Fibroblast of mammary gland (primary cell): ENCODE measurements around the gene HRK.

Experiments used
- DNase-seq: peaks from one replicate; pipeline ENCODE4 v3.0.0-alpha.2; 2010; ENCODE audit warnings: low read depth
- H3K4me3 ChIP-seq: 2 replicates; pipeline ENCODE4 v1.5.1; 2011; ENCODE audit warnings: low read depth, mild to moderate bottlenecking, low read length, moderate library complexity; ENCODE audit not compliant: control insufficient read depth
- CTCF ChIP-seq: conservative IDR thresholded peaks from 2 replicates; pipeline ENCODE4 v1.5.1; 2011; ENCODE audit warnings: low read depth, low read length, inconsistent platforms; ENCODE audit not compliant: control insufficient read depth, insufficient read depth

Gene HRK

GRCh38 chr12:116852303-116852702 is 28.9 kb downstream of the HRK start:
- DNase-seq, result no peak
- no peak overlapping the region for H3K4me3 ChIP-seq
- TF ChIP-seq CTCF, result no peak

GRCh38 chr12:116849216-116849615 is 32.0 kb downstream of the HRK start:
- no peak for TF ChIP-seq CTCF
- no peak overlapping the region for H3K4me3 ChIP-seq
- DNase-seq, result no peak

- H3K4me3 ChIP-seq, result no peak overlapping the region
- TF ChIP-seq CTCF, result no peak
- DNase-seq, result no peak
Measured at GRCh38 chr12:116843085-116843484, 38.2 kb downstream of the HRK start.

GRCh38 chr12:116839287-116839830 is 41.9 kb downstream of the HRK start:
- no peak overlapping the region for H3K4me3 ChIP-seq
- DNase-seq, result no peak
- TF ChIP-seq CTCF, result no peak

GRCh38 chr12:116838365-116838764 is 42.9 kb downstream of the HRK start:
- TF ChIP-seq CTCF, result no peak
- no peak overlapping the region for H3K4me3 ChIP-seq
- no peak for DNase-seq

- DNase-seq, result no peak
Measured at GRCh38 chr12:116837097-116837496, 44.1 kb downstream of the HRK start.

More at GRCh38 chr12:116837097-116837496, 44.1 kb downstream of the HRK start:
- no peak overlapping the region for H3K4me3 ChIP-seq
- no peak for TF ChIP-seq CTCF
